T-helper 2 cell treated with Interferon-gamma antibody and Interleukin-4, amounts not matched to agents 100 ng/mL and 5 ng/mL, for 36 hours (primary cell): ENCODE results near the gene MYPN. TPM values are rescaled to one million over a fixed set of nuclear protein-coding genes. Genes with fewer than 3 reads are reported as not detected.
"Not testable (repeated sequence)": the region's sequence is repeated elsewhere in the genome, so short reads cannot be mapped to it uniquely, and the experiment has no call there.

Experiments
- intact Hi-C: fragments of 100-400 bp; cut with micrococcal nuclease; formaldehyde crosslinking; loops from one replicate; pipeline ENCODE4 v1.15.1; 2023
- total RNA-seq: library from RNA; stranded (reverse); gene quantifications from 2 replicates; pipeline ENCODE4 v1.2.3, GENCODE V29; 2022

The MYPN gene
- total RNA-seq, 1 donor from 2014 or later = not detected

DNA sequence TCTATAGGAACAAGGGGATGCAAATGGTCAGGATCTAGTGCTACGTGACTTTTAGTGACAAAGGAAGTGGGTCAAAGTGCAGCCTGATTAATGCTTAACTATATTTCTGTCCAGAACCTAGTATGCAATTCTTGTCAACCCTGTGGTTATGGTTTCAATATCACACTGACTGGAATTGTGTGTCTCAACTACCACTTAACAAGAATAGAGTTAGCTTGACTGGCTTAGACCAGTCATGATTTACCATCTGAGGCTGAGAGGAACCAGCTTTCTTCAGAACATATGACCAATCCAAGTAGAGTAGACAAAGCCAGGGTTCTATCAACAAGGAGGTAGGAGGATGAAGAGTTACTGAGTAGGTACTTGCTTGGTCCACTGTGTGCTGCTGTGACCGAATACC lies 54.4 kb downstream of the MYPN start:
- intact Hi-C loops = no loop called here

DNA sequence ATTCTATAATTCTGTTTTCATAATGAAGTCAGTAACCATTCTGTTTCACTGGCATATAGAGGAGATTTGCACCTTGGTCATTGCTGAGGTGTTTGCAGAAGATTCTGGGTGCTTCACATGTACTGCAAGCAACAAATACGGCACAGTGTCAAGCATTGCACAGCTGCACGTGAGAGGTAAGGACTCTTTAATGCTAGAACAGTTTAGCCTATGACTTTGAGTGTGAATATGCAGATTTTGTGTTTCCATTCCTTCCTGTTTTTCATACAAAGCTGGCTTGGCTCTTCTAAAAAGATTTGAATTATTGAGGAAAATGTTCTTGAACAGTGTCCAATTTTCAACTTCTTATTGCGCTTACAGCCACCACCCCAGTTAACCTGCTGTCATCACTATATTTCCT lies 56.4 kb downstream of the MYPN start:
- intact Hi-C loops = no loop called here

DNA sequence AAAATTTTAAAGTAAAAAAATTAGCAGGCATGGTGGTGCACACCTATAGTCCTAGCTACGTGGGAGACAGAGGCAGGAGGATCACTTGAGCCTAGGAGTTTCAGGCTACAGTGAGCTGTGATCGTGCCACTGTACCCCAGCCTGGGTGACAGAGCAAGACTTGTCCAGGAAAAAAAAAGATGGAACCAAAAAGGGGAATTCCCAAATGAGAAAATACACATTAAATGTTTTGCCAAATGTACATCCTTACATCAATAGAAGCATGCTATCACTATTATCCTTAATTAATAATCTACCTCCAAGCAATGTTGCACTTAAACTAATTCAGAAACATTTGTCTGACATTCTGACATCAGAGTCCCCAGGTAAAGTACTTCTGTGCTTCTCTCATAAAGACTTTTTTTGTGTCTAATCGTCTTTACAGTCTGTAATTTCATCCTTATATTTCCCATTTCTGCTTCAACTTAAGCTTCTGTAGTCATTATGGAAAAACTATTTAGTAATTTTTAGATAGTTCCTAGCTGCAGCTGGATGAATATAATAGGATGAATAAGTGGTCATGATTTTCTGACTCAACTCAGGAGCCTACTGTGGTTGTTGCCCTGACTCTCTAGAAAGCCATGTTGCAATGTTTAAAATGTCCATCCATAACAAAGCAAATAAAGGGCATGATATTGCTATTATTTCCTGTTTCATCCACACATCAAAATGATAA lies 57.7 kb downstream of the MYPN start:
- intact Hi-C loops = no loop called here

DNA sequence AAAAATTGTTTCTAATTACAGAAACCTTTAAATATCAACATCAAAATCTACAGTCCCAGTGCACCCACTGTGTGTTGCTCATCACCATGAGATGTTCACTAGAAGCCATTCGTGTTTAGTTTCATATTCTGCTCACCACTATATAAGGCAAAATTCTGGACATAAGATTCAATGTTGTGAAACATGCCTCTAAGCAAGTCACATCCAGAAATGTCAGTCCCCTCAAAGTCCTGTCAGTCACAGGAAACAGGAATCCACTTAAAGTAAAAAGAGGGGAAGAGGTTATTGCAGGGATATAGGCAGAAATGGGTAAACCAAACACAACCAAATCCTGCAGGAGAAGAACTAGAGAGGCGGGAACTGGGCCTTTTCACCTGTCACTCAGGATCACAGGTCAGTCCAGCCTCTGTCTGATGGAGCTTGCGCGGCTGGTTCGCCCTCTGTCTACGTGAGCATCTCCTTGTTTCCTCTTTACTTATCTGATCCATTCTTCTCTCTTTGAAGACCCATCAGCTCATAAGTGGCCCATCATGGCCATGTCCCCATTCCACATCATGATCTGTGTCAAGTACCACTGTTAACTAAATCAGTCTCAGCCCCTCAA lies 58.4 kb downstream of the MYPN start:
- intact Hi-C loops = no loop called here

DNA sequence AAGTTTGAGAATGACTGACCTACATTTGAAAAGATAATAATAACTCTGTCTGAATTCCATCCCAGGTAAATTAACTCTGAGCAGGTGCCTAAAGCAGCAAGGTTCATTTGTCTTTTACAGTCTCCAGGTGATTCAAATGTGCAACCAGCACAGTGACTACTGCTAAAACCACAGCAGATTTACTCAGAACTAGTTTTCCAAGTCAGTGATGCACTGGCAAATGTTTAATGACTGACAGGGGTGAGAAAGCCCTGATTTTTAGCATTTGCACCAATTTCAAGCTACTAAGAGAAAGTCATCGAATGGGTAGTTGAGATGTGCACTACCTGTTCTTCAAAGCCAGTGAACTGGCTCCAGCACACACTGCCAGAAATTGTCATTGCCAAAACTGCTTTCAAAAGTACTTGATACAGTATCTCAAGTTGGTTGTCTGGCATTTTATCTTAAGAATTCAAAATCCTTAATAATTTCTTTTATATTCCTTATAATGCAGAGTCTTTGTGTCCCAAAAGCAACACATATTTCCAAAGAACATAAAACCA lies 62.3 kb downstream of the MYPN start:
- intact Hi-C loops = no loop called here

DNA sequence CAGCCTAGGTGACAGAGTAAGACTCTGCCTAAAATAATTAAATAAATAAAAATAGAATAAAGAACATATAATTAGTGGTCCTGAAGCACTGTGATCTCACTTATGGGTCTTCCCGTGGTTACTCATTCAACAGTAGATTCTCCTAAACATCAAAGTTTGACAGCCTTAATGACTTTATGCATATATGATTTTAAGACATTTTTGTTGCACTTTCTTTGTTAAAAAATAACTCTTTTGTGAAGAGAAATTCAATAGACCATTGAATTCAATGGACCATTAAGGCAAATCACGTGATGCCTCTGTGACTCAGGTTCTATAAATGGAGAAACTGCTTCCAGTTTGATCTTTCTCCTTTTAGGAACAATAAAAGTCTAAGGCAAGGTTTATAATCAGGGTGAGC lies 63.0 kb downstream of the MYPN start:
- intact Hi-C loops = no loop called here

DNA sequence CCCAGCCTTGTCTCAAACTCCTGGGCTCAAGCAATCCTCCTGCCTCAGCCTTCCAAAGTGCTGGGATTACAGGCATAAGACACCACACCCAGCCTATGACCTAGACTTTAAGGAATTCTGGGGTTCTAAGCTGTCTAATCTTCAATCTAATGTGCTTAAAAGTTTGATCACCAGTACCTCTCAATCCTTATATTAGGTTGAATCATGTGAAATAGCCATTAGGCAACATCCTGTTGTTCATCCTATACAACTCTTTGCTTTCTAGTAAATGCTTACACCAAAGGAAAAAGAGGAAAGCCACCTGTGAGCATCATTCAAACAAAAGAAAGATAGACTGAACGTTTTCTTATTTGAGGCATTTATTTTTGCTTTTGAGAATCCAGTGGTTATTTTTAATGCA lies 66.7 kb downstream of the MYPN start:
- intact Hi-C loops = no loop called here

DNA sequence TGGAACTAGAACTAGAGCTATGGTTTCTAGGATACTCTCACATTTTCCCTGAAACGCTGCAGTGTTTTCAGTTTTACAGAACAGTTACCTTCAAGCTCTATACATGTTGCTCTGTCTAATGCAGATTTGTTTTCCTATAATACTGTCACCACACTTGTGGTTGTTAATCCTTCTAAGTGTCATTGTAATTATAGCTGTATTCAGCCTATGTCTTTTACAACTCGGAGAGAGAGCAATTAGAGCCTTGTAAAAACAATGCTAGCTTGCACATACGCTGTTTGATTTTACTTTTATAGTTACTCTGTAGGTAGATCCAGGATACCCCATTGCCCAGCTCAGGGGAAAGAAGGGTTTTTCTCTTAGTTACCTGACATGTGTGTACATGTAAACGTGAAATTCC lies 67.5 kb downstream of the MYPN start:
- intact Hi-C loops = no loop called here

DNA sequence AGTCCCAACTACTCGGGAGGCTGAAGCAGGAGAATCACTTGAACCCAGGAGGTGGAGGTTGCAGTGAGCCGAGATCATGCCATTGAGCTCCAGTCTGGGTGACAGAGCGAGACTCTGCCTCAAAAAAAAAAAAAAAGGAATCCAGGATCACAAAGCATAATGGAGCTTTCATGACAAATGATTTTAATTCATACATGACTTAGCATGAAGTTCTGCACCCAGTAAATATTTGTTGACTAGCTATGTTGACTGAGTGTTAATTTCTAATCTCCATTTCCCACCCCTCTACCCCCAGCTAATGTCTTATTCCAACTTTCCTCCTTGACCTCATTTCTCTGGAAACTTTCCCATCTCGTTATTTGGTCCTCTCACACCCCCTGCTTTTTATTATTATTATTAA lies 69.3 kb downstream of the MYPN start:
- intact Hi-C loops = no loop called here

DNA sequence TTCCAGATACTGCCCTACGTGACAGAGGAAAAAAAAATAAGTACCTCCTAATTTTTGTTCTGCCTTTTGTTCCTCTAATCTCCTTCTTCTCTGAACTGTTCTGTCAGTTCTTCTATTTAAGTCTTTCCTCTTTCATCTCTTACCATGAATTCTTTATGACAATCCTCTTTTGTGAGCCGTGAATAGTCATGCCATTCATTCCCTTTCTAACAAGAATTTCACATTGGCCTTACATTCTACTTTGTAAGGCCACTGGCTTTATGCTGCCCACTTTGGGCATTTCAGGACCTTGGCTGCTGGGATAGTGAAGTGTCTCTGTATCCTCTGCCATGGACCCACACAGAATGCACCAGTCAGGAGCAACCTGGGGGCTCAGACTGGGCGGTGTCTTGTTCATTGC lies 69.7 kb downstream of the MYPN start:
- intact Hi-C loops = no loop called here

DNA sequence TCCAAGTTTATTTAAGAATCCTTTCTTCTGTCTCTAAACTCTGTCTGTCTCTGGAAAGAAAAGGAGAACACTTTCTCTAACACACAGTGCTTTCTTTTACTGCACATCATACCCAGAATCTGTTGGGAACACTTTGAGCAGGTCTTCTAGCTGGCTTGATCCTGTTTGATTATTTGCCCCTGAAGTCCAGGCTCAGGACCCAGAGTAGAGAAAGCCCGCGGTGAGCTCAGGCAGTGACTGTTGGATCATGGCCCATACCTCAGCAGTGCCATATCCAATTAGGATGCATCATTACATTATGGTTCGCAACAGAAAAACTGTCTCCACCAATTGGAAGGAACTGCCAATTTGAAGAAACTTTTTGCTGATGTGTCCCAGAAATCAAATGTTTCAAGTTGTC lies 71.2 kb downstream of the MYPN start:
- intact Hi-C loops = no loop called here

DNA sequence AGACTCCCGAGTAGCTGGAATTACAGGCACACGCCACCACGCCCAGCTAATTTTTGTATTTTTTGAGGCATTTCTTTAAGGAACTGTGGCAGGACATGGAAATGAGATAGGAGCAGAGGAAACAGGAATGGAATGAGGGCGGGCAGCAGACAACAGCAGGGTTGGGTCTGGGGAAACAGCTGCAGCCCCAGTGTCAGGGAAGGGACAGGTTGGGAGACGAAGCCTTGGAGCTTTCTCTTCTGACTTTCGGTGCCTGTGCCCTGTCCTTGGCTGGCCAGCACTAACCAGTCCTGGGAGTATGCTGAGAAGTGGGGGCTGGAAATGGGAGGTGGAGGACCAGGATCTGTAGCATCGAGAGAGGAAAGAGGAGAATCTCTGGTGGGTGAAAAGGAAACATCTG lies 75.3 kb downstream of the MYPN start:
- intact Hi-C loops = no loop called here

DNA sequence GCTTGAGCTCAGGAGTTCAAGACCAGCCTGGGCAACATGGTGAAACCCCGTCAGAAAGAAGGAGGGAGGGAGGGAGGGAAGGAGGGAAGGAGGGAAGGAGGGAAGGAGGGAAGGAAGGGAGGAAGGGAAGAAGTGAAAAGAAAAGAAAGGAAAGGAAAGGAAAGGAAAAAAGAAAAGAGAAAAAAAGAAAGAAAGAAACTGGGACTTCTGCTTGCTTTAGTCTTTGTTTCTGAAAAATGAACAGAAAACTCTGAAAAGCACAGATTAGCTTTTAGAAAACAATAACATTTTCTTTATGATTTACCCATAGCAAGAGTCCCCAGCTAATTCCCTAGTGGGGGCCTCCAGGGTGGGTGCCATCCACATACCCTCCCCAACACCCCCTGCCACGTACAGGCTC lies 75.8 kb downstream of the MYPN start:
- intact Hi-C loops = no loop called here

DNA sequence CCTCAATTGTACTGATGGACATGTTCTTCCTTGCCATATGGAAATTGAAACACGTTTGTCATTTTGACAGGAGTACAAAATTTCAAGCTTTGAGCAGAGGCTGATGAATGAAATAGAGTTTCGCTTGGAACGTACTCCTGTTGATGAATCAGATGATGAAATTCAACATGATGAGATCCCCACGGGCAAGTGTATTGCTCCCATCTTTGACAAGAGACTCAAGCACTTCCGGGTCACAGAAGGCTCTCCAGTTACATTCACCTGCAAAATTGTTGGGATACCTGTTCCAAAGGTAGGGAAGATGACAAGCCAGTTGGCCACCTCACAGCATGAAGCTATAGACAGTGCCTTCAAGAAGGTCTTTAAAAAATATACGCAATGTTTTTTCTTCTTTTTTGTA lies 79.5 kb downstream of the MYPN start:
- intact Hi-C loops = no loop called here

DNA sequence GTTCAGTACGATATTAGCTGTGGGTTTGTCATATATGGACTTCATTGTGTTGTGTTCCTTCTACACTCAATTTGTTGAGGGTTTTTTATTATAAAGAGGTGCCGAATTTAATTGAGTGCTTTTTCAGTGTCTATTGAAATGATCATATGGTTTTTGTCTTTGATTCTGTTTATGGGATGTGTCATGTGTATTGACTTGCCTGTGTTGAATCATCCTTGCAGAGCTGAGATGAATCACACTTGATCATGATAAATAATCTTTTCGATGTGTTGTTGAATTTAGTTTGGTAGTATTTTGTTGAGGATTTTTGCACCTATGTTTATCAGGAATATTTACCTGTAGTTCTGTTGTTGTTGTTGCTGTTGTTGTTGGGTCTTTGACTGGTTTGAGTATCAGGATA lies 82.8 kb downstream of the MYPN start:
- intact Hi-C loops = no loop called here

DNA sequence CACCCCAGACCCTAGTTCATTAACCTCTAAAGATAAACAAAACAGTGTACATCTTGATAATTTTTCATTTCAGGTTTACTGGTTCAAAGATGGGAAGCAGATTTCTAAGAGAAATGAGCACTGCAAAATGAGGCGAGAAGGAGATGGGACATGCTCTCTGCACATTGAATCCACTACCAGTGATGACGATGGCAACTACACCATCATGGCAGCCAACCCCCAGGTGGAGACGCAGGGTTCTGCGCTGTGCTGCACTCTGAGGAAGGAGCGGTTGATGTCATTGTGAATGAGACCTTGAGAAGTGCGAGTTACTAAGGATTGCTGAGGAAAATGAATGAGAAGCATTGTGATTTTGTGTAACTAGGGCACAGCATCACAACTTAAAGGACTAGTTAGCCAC lies 85.0 kb downstream of the MYPN start:
- intact Hi-C loops = no loop called here

DNA sequence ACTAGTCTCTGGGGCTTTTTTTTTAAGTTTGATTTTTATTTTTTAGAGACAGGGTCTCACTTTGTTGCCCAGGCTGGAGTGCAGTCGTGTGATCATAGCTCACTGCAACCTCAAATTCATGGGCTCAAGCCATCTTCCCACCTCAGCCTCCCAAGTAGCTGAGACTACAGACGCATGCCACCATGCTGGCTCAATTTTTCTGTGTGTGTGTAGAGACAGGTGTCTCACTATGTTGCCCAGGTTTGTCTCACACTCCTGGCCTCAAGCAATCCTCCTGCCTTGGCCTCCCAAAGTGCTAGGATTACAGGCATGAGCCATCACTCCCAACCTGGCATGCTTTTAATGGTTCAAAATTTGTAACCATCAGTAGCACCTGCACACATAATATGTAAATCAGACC lies 86.5 kb downstream of the MYPN start:
- intact Hi-C loops = not testable (repeated sequence)

DNA sequence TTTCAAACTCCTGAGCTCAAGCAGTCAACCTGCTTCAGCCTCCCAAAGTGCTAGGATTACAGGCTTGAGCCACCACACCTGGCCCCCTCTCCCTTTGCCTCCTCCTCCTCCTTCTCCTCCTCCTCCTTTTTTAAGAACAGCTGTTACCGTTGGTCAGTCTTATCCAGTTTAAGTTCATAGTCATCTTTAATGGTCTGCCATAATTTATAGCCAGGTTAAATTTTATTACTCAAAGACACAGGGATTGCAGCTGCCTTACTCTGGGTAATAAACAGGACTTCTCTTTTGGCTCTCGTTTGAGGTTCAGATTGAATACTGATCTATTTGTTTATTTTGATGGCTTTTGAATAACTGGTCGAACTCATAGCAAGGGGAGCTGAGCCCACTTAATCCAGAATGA lies 87.4 kb downstream of the MYPN start:
- intact Hi-C loops = no loop called here

DNA sequence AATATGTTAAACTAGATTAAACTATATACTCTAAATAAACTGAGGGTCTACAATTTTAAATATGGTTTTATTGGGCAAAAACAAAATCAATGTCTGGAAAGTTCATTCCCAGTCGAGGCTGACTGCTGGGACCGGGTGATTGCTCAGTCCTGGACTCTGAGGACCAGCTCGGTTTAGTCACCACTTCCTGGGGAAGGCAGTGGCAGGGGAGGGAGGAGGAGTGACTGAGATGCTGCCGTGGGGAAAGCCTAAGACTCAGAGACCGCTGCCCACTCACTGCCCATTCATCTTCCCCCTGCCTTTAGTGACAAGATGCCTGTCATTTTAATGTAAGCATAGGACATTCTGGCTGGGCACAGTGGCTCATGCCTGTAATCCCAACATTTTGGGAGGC lies 93.7 kb downstream of the MYPN start:
- intact Hi-C loops = no loop called here

DNA sequence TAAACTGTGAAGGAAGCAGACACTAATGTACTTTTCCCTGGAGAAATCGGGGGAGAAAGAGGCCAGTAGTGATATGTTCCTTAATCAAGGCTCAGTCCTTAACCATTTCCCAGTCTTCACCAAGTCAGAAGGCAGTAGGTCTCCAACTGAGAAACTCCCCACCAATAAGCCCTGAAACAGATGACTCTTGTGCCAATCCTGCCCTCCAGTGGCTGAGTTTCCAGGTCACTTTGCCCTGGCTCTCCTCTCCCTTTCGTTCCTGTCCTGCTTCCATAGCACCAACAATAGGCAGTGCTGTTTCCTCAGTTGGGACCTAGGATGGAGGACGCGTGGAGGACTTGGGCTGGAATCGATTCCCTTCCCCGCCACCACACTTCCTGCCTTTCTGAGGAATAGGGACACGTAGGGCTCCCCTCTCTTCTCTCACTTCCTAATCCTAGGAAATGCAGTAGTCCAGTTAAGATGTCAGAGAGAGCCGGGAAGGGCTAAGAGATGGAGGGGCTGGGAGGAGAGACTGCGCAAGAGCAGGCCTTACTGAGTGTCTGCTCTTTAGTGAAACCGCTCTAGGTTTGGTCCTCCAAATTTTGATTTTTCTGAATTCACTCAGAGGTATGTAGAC lies 99.2 kb downstream of the MYPN start:
- intact Hi-C loops = loop anchor here (1.0 kb wide), 1 partner anchor 353 kb away; no protein-coding TSS in a partner anchor

DNA sequence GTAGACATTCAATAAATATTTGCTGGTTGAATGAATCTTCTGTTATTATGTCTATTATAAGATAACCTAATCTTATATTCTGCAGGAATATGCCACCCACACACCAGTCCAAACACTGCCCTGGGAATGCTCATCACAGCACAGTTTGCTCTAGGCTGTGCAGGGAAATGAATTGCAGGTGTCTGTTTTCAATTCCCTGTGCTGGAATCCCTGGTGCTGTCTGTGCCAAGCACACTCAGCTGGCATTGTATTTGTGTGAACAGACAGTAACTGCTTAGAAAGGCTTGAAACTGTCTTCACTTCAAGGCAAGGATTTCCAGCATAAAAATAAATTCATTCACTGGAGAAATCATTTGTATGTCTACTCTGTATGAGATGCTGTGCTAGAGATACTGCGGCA lies 102.4 kb downstream of the MYPN start:
- intact Hi-C loops = loop anchor here (2.0 to 10.0 kb wide), 4 partner anchors 76 to 683 kb away; no protein-coding TSS in a partner anchor

DNA sequence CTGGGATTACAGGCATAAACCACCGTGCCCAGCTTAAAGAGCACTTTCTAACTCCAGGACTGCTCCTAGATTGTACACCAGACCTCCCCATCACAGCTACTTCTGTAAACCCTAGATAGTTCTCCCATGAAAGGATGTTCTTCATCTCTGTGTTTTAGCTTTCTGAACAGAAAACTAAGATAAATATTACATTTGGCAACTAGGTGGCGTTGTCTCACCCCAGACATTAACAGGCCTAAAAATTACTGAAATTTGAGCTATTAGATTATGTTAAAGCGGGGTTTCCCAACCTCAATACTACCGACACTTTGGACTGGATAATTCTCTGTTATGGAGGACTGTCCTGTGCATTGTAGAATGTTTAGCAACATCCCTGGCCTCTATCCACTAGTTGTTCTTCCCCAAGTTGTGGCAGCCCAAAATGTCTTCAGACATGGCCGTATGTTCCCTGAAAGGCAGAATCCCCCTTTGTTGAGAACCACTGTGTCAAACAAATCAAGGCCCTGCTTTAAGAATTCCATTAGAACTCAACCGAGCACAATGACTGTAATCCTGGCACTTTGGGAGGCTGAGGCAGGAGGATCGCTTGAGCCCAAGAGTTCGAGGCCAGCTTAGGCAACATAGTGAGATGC lies 103.5 kb downstream of the MYPN start:
- intact Hi-C loops = loop anchor here (2.0 to 10.0 kb wide), 4 partner anchors 74 to 682 kb away; no protein-coding TSS in a partner anchor
